NCI-H226 (cell line): ENCODE measurements around the gene MRPS5.

Experiments
- DNase-seq: peaks from one replicate; pipeline ENCODE4 v3.0.0-alpha.2; 2015

Gene MRPS5

DNA sequence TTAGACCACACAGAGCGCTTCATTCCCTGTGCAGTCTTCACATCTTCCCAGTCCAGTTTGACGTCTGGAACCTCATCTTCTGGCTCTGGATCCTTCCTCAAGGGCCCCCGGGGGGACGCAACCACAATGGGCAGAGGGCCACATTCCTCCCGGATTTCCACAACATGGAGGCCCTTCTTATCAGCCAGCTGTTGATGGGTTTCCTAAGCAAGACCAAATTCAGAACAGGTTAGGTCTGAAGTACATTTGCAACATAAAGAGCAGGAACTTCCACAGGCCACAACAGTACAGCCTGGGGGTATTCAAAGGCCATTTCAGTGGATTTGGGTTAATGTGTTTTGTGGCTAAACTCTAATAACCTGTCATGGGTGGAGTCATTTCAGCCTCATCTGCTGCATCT lies 34.2 kb downstream of the MRPS5 start:
- no peak for DNase-seq

DNA sequence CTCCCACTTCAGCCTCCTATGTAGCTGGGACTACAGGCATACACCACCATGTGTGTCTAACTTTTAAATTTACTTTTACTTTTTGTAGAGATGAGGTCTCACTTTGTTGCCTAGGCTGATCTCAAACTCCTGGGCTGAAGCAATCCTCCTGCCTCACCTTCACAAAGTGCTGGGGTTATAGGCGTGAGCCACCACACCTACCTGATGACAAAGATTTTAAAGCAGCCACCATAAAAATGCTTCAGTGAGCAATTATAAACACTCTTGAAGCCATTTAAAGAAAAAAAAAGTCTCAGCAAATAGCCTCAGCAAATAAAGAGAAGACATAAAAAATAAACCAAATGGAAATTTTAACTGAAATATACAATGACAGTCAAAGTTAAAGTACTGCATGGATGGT lies 35.6 kb downstream of the MRPS5 start:
- no peak for DNase-seq

DNA sequence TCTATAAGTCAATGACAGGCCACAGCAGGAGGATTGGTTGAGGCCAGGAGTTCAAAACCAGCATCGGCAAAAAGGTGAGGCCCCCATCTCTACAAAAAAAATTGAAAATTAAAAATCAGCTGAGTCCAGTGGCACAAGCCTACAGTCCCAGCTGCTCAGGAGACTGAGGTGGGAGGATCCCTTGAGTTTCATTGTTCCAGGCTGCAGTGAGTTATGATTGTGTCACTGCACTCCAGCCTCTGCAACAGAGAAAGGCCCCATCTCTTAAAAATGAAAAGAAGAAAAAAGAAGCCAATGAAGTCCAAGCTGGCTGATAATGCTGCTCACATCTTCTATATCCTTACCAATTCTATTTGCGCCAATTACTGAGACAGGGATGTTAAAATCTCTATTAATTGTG lies 39.1 kb downstream of the MRPS5 start:
- DNase-seq: no peak

DNA sequence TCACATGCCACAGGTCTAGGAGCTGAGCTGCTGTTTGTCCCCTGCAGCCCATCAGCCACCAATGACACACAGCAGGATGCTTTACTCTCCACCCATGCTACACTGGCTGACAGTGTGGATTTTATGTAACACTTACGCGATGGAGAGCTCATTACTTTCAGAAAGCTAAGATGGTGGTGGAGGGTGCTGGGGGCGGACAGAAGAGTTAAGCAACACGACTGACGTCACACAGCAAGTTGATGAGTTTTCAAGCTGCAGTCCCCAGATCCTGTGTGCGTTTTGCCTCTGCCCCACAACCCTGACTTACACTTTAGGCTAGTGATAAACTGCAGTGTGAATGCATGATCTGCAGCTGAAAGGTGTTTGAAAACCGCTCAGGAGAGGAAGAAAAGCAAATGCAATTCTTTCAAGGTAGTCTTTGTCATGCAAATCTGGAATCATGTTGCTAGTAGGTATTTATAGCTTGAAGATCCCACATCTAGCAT lies 42.4 kb downstream of the MRPS5 start:
- no peak for DNase-seq

DNA sequence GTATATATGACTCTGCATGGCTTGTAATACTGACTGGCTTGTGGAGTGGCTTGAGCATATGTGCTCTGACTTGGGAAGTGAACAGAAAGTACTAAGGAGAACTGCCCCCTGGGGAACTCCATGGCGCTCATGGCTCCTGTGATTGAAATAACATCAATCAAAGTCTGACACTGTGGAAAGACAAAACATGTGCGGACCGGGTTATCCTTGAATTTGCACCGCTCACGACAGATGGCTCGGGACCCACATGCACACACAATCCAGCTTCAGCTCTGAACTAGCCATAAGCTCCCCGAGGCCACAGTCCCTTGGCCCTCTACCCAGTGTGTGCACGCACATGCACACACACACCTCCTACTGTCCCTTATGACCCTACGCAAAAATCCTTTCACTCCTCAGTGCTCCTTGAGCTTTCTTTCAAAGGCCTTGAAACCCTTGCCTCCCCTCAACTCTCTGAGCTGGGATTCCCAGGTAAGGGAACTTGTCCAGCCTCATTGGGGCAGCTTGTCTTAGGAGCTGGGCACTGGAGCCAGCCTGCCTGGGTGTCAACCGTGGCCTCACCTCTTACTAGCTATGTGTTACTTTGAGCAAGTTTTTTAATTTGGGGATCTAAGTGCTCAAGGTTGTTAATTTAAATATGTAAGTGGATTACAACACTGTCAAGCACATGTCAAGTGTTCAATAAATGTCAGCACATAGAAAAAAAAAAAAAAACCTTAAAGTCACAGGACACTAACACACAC lies 43.6 kb downstream of the MRPS5 start:
- no peak for DNase-seq

DNA sequence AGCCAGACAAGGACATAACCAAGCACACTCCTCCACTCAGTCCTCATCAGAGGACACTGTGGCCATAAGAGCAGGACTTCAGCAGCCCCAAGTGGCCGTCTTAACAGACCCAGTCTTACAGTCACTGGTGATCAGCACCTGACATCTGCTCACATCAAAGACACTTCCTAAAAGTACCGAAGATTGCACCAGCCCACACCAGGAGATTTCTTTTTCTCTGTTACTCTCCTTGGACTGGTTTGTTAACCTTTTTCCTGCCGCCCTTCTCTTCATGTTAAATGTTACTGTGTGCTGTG lies 44.1 kb downstream of the MRPS5 start:
- no peak for DNase-seq

DNA sequence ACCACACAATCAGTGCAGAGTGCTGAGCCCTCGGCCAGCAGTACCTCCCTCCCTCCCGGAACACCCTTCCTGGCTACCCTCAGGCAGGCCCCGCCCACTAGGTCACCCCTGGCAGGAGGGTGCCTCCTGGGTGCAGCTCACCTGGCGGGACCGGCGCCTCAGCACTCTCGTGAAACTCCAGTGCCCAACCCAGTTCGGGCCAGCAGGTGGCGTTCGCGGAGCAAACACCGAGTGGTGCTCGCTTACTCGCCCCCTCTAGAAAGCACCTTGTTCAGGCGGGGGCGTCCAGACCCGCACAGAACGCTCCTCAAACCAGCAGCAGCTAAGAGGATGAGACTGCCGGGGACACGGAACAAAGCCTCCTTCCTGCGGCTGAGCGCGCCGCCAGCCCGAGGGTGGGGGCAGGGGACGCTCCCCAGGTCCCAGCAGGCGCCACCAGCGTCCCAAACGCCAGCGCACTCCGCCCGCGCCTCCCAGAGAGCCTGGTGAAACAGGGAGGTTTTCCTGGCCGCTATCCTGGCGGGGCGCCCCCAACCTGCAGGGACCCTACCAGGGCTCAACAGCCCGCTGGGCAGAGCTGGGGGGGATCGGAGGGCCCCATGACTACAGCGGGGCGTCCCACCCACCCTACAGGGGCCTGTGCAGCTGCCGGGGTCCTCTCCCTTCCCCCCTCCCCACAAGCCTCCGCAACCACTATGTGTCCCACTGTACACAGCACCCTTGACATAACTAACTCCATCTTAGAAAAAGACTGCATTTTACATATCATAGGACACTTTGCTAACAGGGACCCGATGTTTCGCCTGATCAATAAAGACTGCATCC lies 44.7 kb downstream of the MRPS5 start:
- DNase-seq: peak; percentile 50

DNA sequence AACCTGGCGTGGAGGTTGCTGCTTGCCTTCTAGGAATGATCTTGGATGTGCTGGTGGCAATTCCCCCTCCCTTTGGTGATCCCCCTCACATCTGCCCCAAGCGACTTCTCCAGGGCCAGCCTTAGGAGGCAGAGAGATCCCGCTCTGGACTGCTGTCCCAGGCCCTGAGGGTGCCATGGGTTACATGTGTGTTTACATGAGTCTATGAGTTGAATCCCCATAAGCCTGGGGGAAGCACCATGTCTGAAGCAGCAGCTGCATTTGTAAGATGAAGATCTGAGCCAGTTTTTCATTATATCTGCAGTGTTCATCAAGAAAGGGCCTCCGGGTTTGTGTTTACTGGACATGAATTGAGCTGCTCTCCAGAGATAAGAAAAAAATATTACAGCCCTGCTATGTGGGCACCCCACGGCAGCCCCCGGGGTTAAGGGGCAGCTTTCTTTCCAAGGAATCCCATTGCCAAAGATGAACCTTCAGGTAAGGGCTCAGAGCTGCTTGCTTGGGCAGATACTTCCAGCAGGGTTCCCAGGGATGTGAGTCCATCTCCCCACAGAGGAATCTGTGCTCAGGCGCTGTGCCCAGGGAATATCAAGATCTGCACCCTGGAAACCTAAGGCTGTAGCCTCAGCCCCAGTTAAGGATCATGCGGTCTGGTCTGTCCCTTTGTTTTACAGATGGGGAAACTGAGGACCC lies 46.0 kb downstream of the MRPS5 start:
- DNase-seq: no peak

DNA sequence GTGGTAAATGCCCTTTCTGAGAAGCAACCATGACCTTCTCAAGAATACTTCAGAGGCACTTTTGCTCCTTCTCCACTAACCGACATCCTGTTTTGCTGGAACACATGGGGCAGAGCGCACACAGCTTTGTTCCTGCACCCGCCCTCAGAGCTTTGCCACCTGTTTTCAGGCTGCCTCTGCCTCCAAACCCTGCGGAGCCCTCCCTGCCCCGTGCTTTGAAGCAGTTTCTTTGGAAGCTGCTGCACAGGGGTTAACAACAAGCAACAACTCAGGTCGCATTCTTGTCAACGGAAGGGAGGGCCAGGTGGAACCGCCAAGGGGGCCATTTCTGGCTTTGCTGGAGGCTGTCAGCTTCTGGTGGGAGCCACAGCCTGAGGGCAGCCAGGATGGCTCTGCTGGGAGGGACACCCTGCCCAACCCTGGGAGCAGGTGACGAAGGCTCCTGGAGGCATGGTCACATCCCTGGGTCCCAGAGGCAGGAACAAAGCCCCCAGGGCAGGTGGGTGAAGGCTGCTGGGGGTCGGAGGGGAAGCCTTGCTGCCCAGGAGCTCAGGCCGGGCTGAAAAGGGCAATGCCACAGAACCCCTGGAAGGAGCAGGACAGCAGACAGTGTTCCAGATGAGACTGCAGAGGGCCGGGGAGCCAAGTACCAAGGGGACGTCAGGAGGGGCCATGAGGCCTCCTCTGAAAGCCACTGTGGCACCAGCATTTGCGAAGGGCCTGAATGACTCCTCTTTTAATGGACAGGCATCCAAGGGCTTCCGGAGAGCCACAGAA lies 46.8 kb downstream of the MRPS5 start:
- DNase-seq: no peak

DNA sequence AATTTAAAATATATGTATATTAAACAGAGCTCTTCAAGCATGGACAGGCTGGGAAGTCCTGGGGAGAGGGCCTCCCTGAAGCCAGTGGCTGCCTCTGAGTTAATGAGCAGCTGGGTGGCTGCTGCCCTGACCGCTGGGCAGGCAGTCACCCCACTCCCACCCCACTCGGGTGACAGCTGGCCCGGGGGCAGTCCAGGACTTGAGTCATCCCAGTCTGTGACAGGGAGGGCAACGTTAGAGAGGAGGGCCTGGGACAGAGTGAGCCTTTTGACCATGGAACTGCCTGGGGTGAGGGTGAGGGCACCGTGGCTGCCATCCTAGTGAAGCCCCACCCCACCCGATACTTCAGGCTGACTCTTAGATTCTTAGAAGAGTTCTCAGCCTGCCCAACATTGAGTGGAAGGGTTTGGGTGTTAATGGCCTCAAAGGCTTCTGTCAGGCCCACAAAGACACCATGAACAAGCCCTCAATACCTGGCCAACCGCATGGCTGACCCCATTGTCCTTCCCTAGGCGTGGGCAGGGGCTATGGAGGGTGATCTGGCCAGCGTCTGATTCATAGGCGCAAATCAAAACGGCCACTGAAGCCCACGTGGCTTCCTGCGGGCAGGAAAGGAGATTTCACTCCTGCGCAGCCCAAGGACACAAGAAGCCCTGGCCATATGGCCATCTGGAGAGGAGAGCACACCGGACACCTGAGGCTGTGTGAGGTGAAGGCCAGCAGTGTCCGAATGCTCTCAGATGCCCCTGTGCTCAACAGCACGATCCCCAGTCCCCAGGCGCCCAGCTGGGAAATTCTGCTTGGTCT lies 47.5 kb downstream of the MRPS5 start:
- no peak for DNase-seq

DNA sequence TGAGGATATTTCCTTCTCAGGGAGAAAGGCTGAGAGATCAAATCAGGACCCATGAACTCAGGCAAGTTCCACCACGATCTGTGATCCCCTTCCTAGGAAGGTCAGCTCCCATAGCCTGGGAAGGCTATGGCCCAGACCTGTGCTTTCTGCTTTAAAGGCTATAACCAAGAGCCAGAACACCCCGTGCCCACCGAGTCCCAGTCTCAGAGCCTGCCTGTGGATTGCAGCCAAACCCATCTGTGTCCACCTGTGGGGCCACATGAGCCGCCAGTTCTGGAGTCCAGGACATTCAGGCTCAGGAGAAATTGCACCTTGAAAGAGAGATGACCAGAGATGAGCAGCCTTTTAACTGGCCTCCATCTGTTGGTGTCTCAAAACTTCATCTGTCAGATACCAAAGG lies 49.2 kb downstream of the MRPS5 start:
- no peak for DNase-seq

DNA sequence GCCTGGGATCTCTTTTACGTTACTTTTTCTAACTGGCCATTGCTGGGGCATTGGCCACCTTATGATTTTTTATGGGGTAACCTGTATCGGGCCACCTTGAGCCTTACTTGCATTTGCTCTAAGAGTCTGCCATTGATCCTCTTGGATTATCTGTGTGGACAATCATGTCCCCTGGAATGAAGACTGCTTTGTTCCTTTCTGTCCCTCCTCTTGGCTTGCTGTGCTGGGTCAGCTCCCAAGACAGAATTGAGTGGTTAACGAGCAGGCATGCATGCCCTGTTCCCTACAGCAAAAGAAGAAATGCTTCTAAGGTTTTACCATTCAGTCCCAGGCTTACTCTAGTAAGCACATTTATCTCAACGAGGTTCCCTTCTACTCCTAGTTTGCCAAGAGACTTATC lies 49.8 kb downstream of the MRPS5 start:
- DNase-seq: no peak

DNA sequence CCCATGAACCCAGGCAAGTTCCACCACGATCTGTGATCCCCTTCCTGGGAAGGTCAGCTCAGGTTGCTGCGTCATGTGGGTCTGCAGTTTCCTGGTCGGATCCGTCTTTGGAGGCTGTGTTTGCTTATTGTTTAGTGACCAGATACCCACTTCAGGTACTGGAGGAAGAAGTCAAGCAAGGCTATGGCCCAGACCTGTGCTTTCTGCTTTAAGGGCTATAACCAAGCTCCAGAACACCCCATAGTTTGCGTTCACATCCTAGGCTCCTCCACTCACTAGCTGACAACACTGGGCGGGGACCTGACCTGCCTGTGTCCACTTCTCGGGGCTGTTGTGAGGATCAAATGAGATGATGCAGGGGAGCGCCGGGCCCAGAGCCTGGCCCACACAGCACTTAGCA lies 52.1 kb downstream of the MRPS5 start:
- DNase-seq: no peak

DNA sequence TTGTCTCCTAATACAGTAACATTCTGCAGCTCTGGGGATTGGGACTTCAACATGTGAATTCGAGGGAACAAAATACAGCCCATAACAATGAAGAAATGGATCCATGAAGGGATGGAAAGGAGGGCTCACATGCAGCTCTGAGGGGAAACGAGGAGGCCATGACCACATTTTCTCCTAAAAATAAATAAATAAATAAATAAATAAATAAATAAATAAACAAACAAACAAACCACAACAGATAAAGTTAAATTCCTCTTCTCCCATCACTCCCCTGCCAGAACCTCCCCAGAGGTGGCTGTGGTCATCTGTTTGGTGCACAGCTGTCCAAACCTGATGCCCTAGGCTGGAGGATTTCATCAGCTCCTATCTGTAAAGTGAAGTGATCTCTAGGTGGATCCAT lies 53.4 kb downstream of the MRPS5 start:
- DNase-seq: no peak

DNA sequence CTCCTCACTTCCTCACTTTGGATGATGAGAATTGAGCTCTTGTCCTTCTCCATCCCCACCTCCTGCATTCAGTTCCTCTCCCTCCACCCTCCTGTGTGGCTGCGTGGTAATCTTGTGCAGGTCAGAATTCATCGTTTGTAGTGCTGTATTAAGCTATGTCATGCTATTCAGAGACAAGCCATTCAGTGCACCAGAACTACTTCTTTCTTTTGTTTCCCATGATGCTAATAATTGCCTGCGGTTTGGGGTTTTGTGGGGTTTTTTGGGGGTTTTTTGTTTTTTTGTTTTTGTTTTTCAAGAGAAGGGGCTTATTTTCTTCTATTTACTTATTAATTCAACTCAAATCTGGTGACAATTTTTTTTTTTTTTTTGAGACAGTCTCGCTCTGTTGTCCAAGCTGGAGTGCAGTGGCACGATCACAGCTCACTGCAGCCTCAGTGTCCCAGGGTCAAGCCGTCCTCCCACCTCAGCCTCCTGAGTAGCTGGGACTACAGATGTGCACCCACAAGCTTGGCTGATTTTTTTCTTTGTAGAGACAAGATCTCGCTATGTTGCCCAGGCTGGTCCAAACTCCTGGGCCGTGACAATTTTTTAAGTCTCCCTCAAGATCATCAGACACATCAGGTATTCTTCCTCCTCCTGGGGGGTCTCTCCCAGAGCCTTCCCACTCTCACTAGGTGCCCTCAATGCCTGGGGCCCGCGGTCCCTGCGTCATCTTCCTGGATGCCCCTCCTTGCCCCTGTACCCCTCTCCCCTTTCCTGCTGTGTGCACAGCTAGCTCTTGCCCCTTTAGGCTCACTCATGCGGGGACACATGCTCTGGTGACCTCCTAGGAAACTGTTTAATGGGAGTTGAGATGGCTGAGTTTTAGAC lies 58.3 kb downstream of the MRPS5 start:
- no peak for DNase-seq

DNA sequence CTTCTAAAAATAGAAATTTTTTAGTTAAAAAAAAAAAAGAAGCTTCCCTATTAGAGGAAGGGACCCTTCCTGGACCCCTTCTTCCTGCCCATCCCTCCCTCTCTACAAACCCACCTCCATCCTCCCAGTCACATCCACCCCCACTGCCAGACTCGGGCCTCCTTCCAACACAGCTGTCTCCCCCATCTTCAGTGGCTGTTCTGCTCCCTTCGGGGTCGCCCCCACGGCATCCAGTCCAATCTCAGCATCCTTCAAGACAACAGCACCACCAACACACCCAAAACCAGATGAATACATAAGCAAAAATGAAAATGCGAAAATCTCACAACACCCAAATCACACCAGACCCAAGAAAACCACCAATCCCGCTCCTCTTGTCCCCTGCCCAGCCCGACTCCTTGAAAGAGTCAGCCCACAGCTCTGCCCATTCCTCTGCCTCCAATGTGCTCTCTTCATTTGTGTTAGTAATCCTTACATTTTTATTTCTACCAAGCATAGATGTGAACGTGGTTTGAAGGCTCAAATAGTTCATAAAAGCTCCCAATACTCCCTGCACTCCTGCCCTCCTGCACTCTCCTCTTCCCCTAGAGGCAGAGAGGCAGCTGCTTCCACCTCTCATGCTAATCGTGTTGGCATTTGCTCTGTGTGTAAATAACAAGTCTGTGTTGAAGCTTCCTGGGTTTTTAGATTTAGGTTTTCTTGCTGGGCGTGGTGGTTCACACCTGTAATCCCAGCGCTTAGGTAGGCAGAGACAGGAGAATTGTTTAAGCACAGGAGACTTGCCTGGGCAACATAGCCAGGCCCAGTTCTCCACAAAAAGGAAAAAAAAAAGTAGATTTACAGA lies 59.1 kb downstream of the MRPS5 start:
- no peak for DNase-seq

DNA sequence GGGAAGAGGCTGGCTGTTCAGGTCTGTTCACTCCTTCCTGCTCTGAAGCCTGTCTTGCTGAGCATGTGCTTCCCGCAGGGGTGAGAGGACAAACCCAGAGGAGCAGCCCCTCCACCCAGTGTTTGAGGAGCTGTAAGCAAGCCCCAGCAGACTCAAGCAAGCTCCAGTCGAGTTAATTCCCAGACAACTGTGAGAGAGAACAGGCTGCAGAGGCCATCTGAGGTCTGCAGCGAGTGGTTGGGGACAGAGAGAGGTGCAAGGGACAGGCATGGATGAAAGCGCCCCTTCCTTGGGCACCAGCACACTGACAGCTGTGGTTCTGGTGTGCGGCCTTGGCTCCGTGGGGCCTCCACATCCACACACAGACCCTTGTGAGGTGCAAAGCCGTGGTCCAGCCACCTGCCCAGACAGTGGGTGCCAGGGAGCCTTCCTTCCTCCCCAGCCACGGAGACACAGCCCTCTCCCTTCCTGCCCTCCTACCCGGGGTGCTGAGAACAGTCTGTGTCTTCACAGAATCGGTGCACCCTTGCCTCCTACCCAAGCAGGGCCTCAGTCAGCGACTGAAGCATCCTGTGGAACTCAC lies 59.9 kb downstream of the MRPS5 start:
- DNase-seq: no peak

DNA sequence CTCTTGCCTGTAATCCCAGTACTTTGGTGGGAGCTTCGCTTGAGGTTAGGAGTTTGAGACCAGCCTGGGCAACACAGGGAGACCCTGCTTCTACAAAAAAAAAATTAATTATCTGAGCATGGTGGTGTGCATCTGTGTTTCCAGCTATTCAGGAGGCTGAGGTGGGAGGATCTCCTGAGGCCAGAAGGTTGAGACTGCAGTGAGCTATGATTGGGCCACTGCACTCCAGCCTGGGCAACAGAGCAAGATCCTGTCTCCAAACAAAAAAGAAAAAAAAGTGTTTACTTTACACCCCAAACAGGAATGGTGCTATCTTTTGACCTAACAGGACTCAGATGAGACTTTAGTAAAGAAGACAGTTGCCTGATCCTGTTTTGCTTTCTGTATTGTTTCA lies 60.5 kb downstream of the MRPS5 start:
- DNase-seq: no peak

DNA sequence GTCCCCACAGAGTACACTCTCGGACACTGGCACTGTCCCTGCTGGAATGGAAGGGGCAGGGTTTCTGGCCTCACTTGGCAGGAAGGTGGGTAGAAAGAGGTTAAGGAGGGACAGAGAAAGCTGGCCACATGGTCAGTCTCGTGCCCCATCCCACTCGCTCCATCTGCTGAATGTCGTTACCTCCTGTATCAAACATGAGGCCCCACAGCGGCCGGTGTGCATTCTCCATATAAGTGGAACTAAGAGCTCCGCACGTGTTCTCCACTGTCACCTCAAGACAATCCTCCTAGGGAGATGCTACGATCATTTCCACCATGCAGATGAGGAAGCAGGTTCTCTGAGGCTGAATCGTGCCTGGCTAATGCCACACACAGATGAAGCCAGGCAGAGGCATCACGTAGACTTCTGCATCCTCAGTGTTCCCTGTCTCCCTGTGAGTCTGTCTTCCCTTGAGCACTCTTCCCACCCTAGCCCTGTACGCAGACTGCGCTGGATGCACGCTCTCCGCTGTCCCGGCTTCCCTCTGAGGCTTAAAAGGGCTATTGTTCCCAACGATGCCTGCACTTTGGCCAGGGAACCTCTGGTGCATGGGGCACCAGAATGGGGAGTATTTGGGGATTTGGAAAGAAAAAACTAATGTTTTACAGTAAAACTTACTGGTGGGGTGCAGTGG lies 61.0 kb downstream of the MRPS5 start:
- DNase-seq: no peak
